HG02970 (cell line): Measurements from ENCODE around the gene TMEM161A.
"Not testable (repeated sequence)": the region's sequence is repeated elsewhere in the genome, so short reads cannot be mapped to it uniquely, and the experiment has no call there.

ENCODE experiments used
- ATAC-seq: cut with Tn5 transposase; IDR thresholded peaks from one replicate; pipeline ENCODE4 v1.9.1; 2021; ENCODE audit warnings: mild to moderate bottlenecking, moderate library complexity, moderate number of reproducible peaks; ENCODE audit not compliant: unreplicated experiment, low FRiP score

TMEM161A gene

GRCh38 chr19:19155495-19156219 is 17.4 kb upstream of the TMEM161A start:
- ATAC-seq = no peak

GRCh38 chr19:19154768-19155494 is 16.7 kb upstream of the TMEM161A start:
- no peak for ATAC-seq

GRCh38 chr19:19152668-19153384 is 14.5 kb upstream of the TMEM161A start:
- no peak for ATAC-seq

- no peak for ATAC-seq
Observed at GRCh38 chr19:19151418-19151817, 13.1 kb upstream of the TMEM161A start.

- ATAC-seq = no peak
Observed at GRCh38 chr19:19149435-19149834, 11.2 kb upstream of the TMEM161A start.

- ATAC-seq = not testable (repeated sequence)
Observed at GRCh38 chr19:19148504-19148903, 10.2 kb upstream of the TMEM161A start.

GRCh38 chr19:19147344-19147743 is 9.1 kb upstream of the TMEM161A start:
- no peak for ATAC-seq

- ATAC-seq = no peak
Observed at GRCh38 chr19:19146865-19147264, 8.6 kb upstream of the TMEM161A start.

GRCh38 chr19:19145684-19146608 is 7.7 kb upstream of the TMEM161A start:
- no peak for ATAC-seq

GRCh38 chr19:19145281-19145680 is 7.0 kb upstream of the TMEM161A start:
- no peak for ATAC-seq

GRCh38 chr19:19142347-19142746 is 4.1 kb upstream of the TMEM161A start:
- no peak for ATAC-seq

GRCh38 chr19:19140476-19140875 is 2.2 kb upstream of the TMEM161A start:
- no peak for ATAC-seq

GRCh38 chr19:19139876-19140229 is 1.6 kb upstream of the TMEM161A start:
- no peak for ATAC-seq

- no peak for ATAC-seq
Observed at GRCh38 chr19:19137556-19138108, 646 bp downstream of the TMEM161A start.

GRCh38 chr19:19135713-19136112 is 2.6 kb downstream of the TMEM161A start:
- not testable (repeated sequence) for ATAC-seq

- no peak for ATAC-seq
Observed at GRCh38 chr19:19134687-19135158, 3.6 kb downstream of the TMEM161A start.

- no peak for ATAC-seq
Observed at GRCh38 chr19:19133985-19134384, 4.3 kb downstream of the TMEM161A start.

GRCh38 chr19:19132912-19133311 is 5.4 kb downstream of the TMEM161A start:
- ATAC-seq = no peak

- ATAC-seq = no peak
Observed at GRCh38 chr19:19131989-19132388, 6.3 kb downstream of the TMEM161A start.

GRCh38 chr19:19126102-19126501 is 12.2 kb downstream of the TMEM161A start:
- ATAC-seq = no peak
